A673 (cell line): ENCODE data around the gene RNASET2. TPM values are rescaled to one million over a fixed set of nuclear protein-coding genes. Genes with fewer than 3 reads are reported as not detected.

Source experiments
- BruUV-seq: library from RNA; stranded (reverse); fragments of 400-500 nt; replicated peaks from 2 replicates; lab custom pipeline; 2021; lab: Mats Ljungman, UMichigan
- CTCF ChIA-PET: fragments of 300-600 bp; sonication (Branson Sonifier 250); formaldehyde crosslinking; loops from one replicate; lab custom pipeline; 2022; ENCODE audit warnings: antibody characterized with exemption; lab: Charles Lee
- POLR2A ChIA-PET: fragments of 300-600 bp; sonication (Branson Sonifier 250); formaldehyde crosslinking; loops from one replicate; lab custom pipeline; 2022; ENCODE audit warnings: antibody characterized with exemption; ENCODE audit not compliant: low non-redundant PET; lab: Charles Lee
- DNase-seq: peaks from one replicate; pipeline ENCODE4 v3.0.0-alpha.2; 2015; ENCODE audit warnings: low spot score
- H3K27ac ChIP-seq: fragments of 200-600 bp; sonication (generic); 2 replicates; pipeline ENCODE4 v1.5.1; 2016; ENCODE audit warnings: mixed run types, low read depth, mild to moderate bottlenecking, mixed read lengths, antibody characterized with exemption, low read length; ENCODE audit not compliant: poor library complexity, severe bottlenecking
- H3K27me3 ChIP-seq: fragments of 200-600 bp; sonication (generic); replicated peaks from 2 replicates; pipeline ENCODE4 v1.6.1; 2017; ENCODE audit warnings: mixed run types, low read depth, mild to moderate bottlenecking, mixed read lengths, antibody characterized with exemption, low read length; ENCODE audit not compliant: insufficient read depth, poor library complexity
- H3K36me3 ChIP-seq: fragments of 200-600 bp; sonication (generic); 2 replicates; pipeline ENCODE4 v1.6.1; 2016; ENCODE audit warnings: mixed run types, mild to moderate bottlenecking, mixed read lengths, antibody characterized with exemption, low read length; ENCODE audit not compliant: insufficient read depth, poor library complexity, severe bottlenecking
- H3K4me1 ChIP-seq: fragments of 200-600 bp; sonication (generic); 2 replicates; pipeline ENCODE4 v1.6.1; 2017; ENCODE audit warnings: mixed run types, mild to moderate bottlenecking, mixed read lengths, antibody characterized with exemption, low read length; ENCODE audit not compliant: insufficient read depth, poor library complexity, severe bottlenecking
- H3K4me3 ChIP-seq: fragments of 200-600 bp; sonication (generic); 2 replicates; pipeline ENCODE4 v1.5.1; 2016; ENCODE audit warnings: low read depth, mixed run types, mild to moderate bottlenecking, mixed read lengths, low read length; ENCODE audit not compliant: poor library complexity, severe bottlenecking
- H3K9me3 ChIP-seq: fragments of 200-600 bp; sonication (generic); 2 replicates; pipeline ENCODE4 v1.6.1; 2016; ENCODE audit warnings: mixed run types, low read depth, mild to moderate bottlenecking, mixed read lengths, antibody characterized with exemption, low read length; ENCODE audit not compliant: poor library complexity, severe bottlenecking
- EZH2 ChIP-seq: fragments of 200-600 bp; sonication (generic); IDR thresholded peaks from 2 replicates; pipeline ENCODE4 v1.6.1; 2017; ENCODE audit warnings: borderline replicate concordance, low read depth, mild to moderate bottlenecking, mixed read lengths, antibody characterized with exemption, low read length; ENCODE audit not compliant: poor library complexity, severe bottlenecking
- intact Hi-C: fragments of 100-400 bp; cut with micrococcal nuclease; formaldehyde crosslinking; loops from one replicate; pipeline ENCODE4 v1.10.0; 2022; ENCODE audit not compliant: unreplicated experiment
- total RNA-seq: library from RNA; stranded (reverse); gene quantifications from 2 replicates; pipeline ENCODE4 v1.2.3, GENCODE V29; 2021
- TF ChIP-seq, protein P1 (sequence below): fragments of 300-800, 200-600 bp; sonication (generic); conservative IDR thresholded peaks from 2 replicates; pipeline ENCODE4 v1.5.1; 2017; ENCODE audit warnings: low read depth, mild to moderate bottlenecking, antibody characterized with exemption, low read length, moderate library complexity, mixed read lengths

Gene RNASET2
- total RNA-seq, 1 experiment from 2014 or later = 5.7 TPM

- H3K36me3 ChIP-seq = no peaks in the 10 kb centered on the region
- no peak overlapping the region for H3K27ac ChIP-seq
- H3K4me3 ChIP-seq = no peak overlapping the region
- no peaks in the 10 kb centered on the region for H3K27me3 ChIP-seq
- no peaks in the 10 kb centered on the region for H3K9me3 ChIP-seq
- BruUV-seq = no TSS peak
- CTCF ChIA-PET = no interaction called here
- H3K4me1 ChIP-seq = no peaks in the 10 kb centered on the region
- intact Hi-C loops = no loop called here
- no peak for DNase-seq
- POLR2A ChIA-PET = interaction anchor here (0.6 kb wide), 1 partner anchor 975 kb away, joined by 3 read pairs; no protein-coding TSS in a partner anchor
- TF ChIP-seq EZH2 = no peak
- TF ChIP-seq, protein P1, sequence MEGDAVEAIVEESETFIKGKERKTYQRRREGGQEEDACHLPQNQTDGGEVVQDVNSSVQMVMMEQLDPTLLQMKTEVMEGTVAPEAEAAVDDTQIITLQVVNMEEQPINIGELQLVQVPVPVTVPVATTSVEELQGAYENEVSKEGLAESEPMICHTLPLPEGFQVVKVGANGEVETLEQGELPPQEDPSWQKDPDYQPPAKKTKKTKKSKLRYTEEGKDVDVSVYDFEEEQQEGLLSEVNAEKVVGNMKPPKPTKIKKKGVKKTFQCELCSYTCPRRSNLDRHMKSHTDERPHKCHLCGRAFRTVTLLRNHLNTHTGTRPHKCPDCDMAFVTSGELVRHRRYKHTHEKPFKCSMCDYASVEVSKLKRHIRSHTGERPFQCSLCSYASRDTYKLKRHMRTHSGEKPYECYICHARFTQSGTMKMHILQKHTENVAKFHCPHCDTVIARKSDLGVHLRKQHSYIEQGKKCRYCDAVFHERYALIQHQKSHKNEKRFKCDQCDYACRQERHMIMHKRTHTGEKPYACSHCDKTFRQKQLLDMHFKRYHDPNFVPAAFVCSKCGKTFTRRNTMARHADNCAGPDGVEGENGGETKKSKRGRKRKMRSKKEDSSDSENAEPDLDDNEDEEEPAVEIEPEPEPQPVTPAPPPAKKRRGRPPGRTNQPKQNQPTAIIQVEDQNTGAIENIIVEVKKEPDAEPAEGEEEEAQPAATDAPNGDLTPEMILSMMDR = no peak
These were observed 20.1 kb downstream of the RNASET2 start for GRCh38 chr6:166936079-166936787.

GRCh38 chr6:166935353-166935752, 21.0 kb downstream of the RNASET2 start:
- BruUV-seq = no TSS peak
- ChIA-PET POLR2A (no interaction called here), CTCF (no interaction called here)
- Histone ChIP-seq H3K36me3 (no peaks in the 10 kb centered on the region), H3K4me3 (no peak overlapping the region), H3K27ac (no peak overlapping the region), H3K27me3 (no peaks in the 10 kb centered on the region), H3K4me1 (no peaks in the 10 kb centered on the region), H3K9me3 (no peaks in the 10 kb centered on the region)
- intact Hi-C loops = no loop called here
- no peak for DNase-seq
- TF ChIP-seq EZH2 = no peak
- TF ChIP-seq, protein P1 = no peak

- ChIA-PET POLR2A (no interaction called here), CTCF (no interaction called here)
- Histone ChIP-seq H3K27me3 (no peaks in the 10 kb centered on the region), H3K27ac (no peak overlapping the region), H3K4me1 (no peaks in the 10 kb centered on the region), H3K9me3 (no peaks in the 10 kb centered on the region), H3K36me3 (no peaks in the 10 kb centered on the region), H3K4me3 (no peak overlapping the region)
- no TSS peak for BruUV-seq
- no peak for TF ChIP-seq EZH2
- TF ChIP-seq, protein P1 = no peak
- no peak for DNase-seq
- intact Hi-C loops = no loop called here
These were observed 22.2 kb downstream of the RNASET2 start for GRCh38 chr6:166934174-166934573.
